ENCODE results near the gene MCC.

Gene MCC

GRCh38 chr5:113524927-113525326 is 36.7 kb upstream of the MCC start:
- TF ChIP-seq REST (IDR thresholded peaks at IDR 0.05; ENCODE audit: low read depth) (no peak), TAF1 (IDR thresholded peaks at IDR 0.05; ENCODE audit: low read depth) (no peak), EGR1 (IDR thresholded peaks at IDR 0.05) (no peak), CREB1 (IDR thresholded peaks at IDR 0.05; ENCODE audit: low read depth) (no peak)

- TF ChIP-seq YY1 (IDR thresholded peaks at IDR 0.05; ENCODE audit: low read depth) (no peak), EGR1 (IDR thresholded peaks at IDR 0.05) (no peak), TEAD4 (IDR thresholded peaks at IDR 0.05) (no peak), ZBTB7A (IDR thresholded peaks at IDR 0.05; ENCODE audit: low read depth) (no peak), TAF1 (IDR thresholded peaks at IDR 0.05; ENCODE audit: low read depth) (no peak), MAX (IDR thresholded peaks at IDR 0.05) (no peak), NFIC (IDR thresholded peaks at IDR 0.05) (no peak), EP300 (IDR thresholded peaks at IDR 0.05; ENCODE audit: borderline replicate concordance) (no peak), RAD21 (IDR thresholded peaks at IDR 0.05; ENCODE audit: low read depth) (no peak), REST (IDR thresholded peaks at IDR 0.05; ENCODE audit: low read depth) (no peak), CEBPB (IDR thresholded peaks at IDR 0.05) (no peak), TCF12 (IDR thresholded peaks at IDR 0.05; ENCODE audit: low read depth) (no peak), USF1 (IDR thresholded peaks at IDR 0.05) (no peak), CREB1 (IDR thresholded peaks at IDR 0.05; ENCODE audit: low read depth) (no peak), FOXM1 (IDR thresholded peaks at IDR 0.05; ENCODE audit: borderline replicate concordance, low read depth) (no peak)
Observed at GRCh38 chr5:113523168-113523567, 34.9 kb upstream of the MCC start.

- TF ChIP-seq REST (IDR thresholded peaks at IDR 0.05; ENCODE audit: low read depth) (no peak), ZBTB7A (IDR thresholded peaks at IDR 0.05; ENCODE audit: low read depth) (no peak), USF1 (IDR thresholded peaks at IDR 0.05) (no peak), CREB1 (IDR thresholded peaks at IDR 0.05; ENCODE audit: low read depth) (no peak), NFIC (IDR thresholded peaks at IDR 0.05) (no peak), EP300 (IDR thresholded peaks at IDR 0.05; ENCODE audit: borderline replicate concordance) (no peak), FOXM1 (IDR thresholded peaks at IDR 0.05; ENCODE audit: borderline replicate concordance, low read depth) (no peak), TAF1 (IDR thresholded peaks at IDR 0.05; ENCODE audit: low read depth) (no peak), MAX (IDR thresholded peaks at IDR 0.05) (no peak), YY1 (IDR thresholded peaks at IDR 0.05; ENCODE audit: low read depth) (no peak), RAD21 (IDR thresholded peaks at IDR 0.05; ENCODE audit: low read depth) (no peak)
Observed at GRCh38 chr5:113520899-113521298, 32.6 kb upstream of the MCC start.

- TF ChIP-seq RAD21 (IDR thresholded peaks at IDR 0.05; ENCODE audit: low read depth) (no peak), EP300 (IDR thresholded peaks at IDR 0.05; ENCODE audit: borderline replicate concordance) (no peak), REST (IDR thresholded peaks at IDR 0.05; ENCODE audit: low read depth) (no peak), CREB1 (IDR thresholded peaks at IDR 0.05; ENCODE audit: low read depth) (no peak), TEAD4 (IDR thresholded peaks at IDR 0.05) (no peak), CEBPB (IDR thresholded peaks at IDR 0.05) (no peak), USF1 (IDR thresholded peaks at IDR 0.05) (no peak), TCF12 (IDR thresholded peaks at IDR 0.05; ENCODE audit: low read depth) (no peak), EGR1 (IDR thresholded peaks at IDR 0.05) (no peak), TAF1 (IDR thresholded peaks at IDR 0.05; ENCODE audit: low read depth) (no peak), NFIC (IDR thresholded peaks at IDR 0.05) (no peak), ZBTB7A (IDR thresholded peaks at IDR 0.05; ENCODE audit: low read depth) (no peak), FOXM1 (IDR thresholded peaks at IDR 0.05; ENCODE audit: borderline replicate concordance, low read depth) (no peak), YY1 (IDR thresholded peaks at IDR 0.05; ENCODE audit: low read depth) (no peak), MAX (IDR thresholded peaks at IDR 0.05) (no peak)
Observed at GRCh38 chr5:113520429-113520828, 32.2 kb upstream of the MCC start.

Measured in Ishikawa (cell line).